HG02763 (cell line): Measurements from ENCODE around the gene ELMO2.
A peak's percentile ranks its signal among the peaks of the same experiment; 100 is the strongest.

ENCODE experiments used
- ATAC-seq: cut with Tn5 transposase; IDR thresholded peaks from one replicate; pipeline ENCODE4 v1.9.1; 2021; ENCODE audit warnings: mild to moderate bottlenecking, moderate library complexity; ENCODE audit not compliant: unreplicated experiment

ELMO2 gene

GRCh38 chr20:46353500-46354206, 52.8 kb downstream of the ELMO2 start:
- no peak for ATAC-seq

- no peak for ATAC-seq
Observed at GRCh38 chr20:46352370-46352938, 54.0 kb downstream of the ELMO2 start.

- ATAC-seq: no peak
Observed at GRCh38 chr20:46351357-46352058, 54.9 kb downstream of the ELMO2 start.

- no peak for ATAC-seq
Observed at GRCh38 chr20:46350986-46351267, 55.5 kb downstream of the ELMO2 start.

GRCh38 chr20:46350201-46350985, 56.0 kb downstream of the ELMO2 start:
- peak; percentile 58 for ATAC-seq

- no peak for ATAC-seq
Observed at GRCh38 chr20:46349742-46350056, 56.7 kb downstream of the ELMO2 start.

- no peak for ATAC-seq
Observed at GRCh38 chr20:46349035-46349741, 57.2 kb downstream of the ELMO2 start.

- no peak for ATAC-seq
Observed at GRCh38 chr20:46347841-46348803, 58.3 kb downstream of the ELMO2 start.

- ATAC-seq: no peak
Observed at GRCh38 chr20:46346770-46347169, 59.6 kb downstream of the ELMO2 start.

GRCh38 chr20:46344488-46345162, 61.8 kb downstream of the ELMO2 start:
- ATAC-seq: no peak

GRCh38 chr20:46343975-46344357, 62.4 kb downstream of the ELMO2 start:
- no peak for ATAC-seq

GRCh38 chr20:46343348-46343974, 63.0 kb downstream of the ELMO2 start:
- no peak for ATAC-seq

GRCh38 chr20:46342451-46343347, 63.7 kb downstream of the ELMO2 start:
- ATAC-seq: no peak

- ATAC-seq: no peak
Observed at GRCh38 chr20:46342010-46342378, 64.4 kb downstream of the ELMO2 start.

- no peak for ATAC-seq
Observed at GRCh38 chr20:46341074-46342009, 65.1 kb downstream of the ELMO2 start.

GRCh38 chr20:46339037-46339436, 67.4 kb downstream of the ELMO2 start:
- ATAC-seq: no peak

GRCh38 chr20:46336735-46337134, 69.7 kb downstream of the ELMO2 start:
- no peak for ATAC-seq
